ENCODE measurements around the gene TNP1.

Gene TNP1

DNA sequence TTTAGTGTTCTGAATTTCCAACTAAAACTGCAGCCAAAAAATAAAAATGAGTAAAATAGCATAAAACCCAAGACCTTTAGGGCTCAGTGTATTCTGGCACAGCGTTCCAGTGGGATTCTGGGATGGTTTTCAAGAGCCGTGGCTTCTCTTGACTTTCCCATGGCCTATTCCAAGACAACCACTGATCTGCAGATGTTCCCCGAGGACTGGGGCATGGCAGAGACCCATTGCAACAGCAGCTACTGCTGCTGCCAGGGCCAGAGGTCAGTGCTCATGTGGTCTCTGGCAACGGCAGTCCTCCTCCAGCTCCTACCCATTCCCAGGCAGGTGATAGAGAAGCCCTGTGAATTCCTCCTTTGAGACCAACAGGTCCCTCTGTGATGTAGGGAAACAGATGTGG is 26.8 kb downstream of the TNP1 start:
- no peak for DNase-seq

DNA sequence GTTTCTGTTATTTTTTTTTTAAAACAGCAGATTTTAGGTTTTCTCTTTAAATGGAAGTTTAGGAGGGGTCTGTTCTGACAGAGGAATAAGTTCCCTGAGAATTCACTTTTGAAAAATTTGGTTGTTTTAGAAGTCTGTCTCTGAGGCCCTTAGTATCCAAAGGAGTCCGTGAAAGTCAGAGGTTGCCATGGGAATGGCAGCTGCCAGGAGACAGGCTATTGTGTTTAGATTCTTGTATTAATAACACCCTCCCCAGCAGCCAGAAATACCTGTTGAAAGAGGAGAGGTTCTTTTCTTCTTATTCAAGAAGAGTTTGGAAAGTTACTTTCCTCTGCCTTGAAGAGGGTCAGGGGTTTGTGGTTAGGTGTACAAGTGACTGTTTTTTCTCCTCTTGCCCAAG is 29.5 kb downstream of the TNP1 start:
- DNase-seq = no peak

DNA sequence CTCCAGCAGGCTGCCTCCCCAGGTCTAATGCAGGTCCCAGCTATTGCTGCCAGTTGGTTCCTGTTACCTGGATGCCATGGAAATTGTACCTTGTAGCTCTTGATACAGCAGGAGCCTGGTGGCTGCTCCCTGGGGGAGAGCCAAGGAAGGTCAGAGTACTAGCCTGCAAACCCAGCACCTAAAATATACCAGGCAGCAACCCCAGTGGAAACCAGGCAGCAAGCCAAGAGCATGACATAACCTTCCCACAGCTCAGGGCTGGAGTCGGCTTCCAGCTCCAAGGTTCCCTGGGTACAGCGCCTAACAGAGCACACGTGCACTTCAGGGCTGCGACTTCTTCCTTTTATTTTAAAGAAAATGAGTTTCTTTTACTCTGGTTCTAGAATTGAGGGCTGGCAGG is 30.3 kb downstream of the TNP1 start:
- DNase-seq = peak; percentile 40

DNA sequence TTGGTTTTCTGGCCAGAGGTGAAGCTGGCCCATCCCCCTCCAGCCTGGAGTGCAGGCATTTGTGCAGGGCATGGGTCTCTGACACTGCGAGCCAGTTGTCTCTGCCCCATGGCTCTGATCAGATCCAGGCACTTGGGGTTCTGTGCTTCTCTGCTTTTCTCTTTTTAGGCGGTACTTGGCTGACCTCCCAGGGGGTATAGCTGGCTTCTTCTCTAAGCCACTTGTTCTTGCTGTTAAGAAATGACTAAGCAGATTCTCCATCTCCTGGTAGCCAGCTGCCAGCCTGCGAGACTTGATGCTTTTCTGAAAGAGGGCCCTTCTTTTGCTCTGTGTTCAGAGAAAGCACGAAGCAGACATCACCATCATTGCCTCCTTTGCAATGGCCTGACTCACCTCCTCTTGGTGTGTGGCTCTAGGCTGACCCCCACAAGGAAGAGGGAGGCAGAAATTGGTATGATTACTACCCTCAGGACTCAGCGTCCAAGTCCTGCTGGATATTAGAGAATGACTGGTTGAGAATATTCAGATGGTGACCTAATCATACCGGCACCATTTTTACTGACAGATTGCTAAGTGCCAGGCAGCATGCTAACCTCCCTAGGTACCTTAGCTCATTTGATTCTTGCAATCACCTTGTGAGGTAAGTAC is 32.7 kb downstream of the TNP1 start:
- DNase-seq = no peak

DNA sequence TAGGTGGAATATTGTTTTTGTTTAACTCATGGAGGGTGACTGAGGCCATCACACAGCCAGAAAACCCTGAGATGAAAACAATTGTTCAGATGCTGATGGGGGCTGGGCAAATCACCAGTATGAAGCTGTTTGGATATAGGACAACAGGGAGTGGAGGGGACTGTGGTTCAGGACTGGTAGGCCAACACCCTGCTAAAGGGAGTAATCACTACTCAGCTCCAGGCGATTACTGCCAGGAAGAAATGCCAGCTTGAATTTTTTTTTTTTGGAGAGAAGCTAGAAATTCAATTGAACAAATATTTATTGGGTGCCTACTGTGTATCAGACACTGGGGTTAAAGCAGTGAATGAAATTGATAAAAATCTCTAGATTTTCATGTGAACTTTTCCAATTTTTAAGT is 37.4 kb downstream of the TNP1 start:
- DNase-seq = no peak

DNA sequence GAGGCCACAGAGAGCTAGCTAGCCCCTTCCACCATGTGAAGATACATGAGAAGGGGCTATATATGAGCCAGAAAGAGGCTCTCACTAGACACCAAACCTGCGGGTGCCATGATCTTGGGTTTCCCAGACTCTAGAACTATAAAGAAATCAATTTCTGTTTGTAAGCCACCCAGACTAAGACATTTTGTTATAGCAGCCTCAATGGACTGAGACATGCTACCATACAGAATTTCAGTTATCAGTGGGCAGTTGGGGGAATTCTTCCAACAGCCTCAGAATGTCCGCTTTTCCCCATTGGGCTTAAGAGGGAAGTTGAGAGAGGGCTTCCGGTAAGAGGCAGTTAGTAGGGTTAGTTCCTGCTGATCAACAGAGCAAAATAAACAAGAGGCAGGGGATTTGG is 39.2 kb downstream of the TNP1 start:
- DNase-seq = no peak

DNA sequence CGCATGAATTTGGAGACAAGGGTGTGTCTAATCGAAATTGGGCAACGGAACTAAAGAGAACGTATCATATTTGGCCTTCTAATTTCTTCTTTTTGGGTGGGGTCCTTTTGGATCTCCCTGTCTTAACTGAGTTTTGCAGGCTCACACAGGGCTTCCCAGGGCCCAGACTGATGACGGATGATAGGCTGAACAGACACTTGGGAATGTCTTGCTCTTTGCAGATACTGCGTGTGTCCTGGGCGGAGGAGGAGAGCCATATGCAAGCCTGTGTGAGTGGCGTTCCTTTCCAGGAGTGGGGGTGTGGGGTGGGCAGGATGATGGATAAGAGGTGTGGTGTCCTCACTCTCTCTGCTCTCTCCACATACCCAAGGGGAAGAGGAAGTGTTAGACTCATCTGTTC is 40.1 kb downstream of the TNP1 start:
- DNase-seq = no peak

DNA sequence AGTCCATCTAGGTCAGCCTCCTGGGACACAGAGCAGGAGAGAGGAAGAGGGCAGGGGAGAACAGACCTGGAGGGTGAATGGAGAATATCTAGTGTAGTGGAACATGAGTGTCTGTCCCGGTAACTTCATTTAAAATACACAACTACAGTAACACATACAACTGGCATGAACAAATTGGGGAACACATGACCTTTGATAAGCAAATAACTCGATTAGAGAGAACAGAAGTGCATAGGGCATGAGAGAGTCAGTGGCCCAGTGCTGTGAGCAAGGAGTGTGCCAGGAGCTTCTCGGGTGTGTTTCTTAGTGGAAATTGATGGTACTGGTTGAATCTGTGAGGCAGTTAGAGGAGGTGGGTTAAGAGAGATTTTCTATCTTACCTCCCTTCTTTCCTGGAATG is 40.8 kb downstream of the TNP1 start:
- DNase-seq = no peak

DNA sequence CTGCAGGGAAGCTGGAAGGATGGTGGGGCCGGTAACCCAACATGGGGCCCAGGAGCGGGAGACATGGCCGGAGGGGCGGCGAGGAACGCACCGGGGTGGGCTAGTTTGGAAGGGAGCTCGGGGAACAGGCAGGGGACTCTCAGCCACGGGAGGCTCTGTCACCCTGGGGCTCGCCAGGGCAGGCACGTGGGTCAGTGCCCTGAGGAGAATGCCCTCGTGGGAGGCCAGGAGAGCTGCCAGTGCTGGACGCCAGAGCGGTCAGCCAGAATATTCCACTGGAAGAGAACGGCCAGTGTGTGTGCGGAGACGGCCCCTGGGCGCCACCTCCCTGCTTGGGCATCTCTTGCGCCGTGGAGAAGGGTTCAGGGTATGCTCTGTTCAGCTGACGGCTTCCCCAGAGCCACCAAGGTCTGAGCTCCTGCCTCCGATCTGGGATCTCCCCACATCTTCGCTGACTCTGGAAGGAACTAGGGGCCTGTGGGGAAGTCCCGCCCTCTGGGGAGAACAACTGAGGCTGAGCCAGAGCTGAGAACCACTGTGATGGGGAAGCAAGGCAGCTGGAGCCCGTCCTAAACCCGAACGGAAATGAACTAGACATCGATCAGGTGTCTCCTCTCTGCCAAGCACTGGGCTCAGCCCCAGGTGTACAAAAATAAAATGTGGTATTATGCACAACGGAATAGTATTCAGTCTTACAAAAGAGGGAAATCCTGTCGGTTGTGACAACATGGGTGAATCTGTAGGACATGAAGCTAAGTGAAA is 49.3 kb downstream of the TNP1 start:
- no peak for DNase-seq
